ENCODE results near the gene CNTN1.

CNTN1 gene

DNA sequence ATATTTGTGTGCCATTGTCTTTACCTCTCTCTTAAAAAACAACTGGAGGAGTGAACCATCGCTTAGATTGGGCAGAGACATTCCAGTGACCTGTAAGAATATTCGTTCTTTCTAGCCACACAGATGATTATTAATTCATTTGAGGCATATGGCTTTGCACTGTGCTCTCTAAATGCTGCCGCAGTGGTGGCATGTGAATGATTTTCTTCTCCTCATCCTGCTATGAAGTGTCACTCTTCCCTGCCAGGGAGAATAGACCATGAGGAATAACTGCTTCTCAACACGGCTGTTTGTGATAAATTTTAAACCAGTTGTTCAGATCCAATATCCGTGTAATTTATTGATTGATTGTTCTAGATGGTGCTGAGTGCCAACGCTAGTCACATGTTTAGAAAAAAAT, 225.3 kb downstream of the CNTN1 start:
- Histone ChIP-seq H3K27me3 (replicated peaks; ENCODE audit: control insufficient read depth, insufficient read depth, low read length) (no peaks in the 10 kb centered on the region), H3K36me3 (ENCODE audit: control insufficient read depth, insufficient read depth, low read length, severe bottlenecking) (no peaks in the 10 kb centered on the region), H3K4me1 (ENCODE audit: control insufficient read depth, insufficient read depth, low read length) (no peaks in the 10 kb centered on the region), H3K9me3 (ENCODE audit: control insufficient read depth, low read length) (no peaks in the 10 kb centered on the region), H3K4me3 (ENCODE audit: low read length) (no peak overlapping the region), H3K9ac (ENCODE audit: low read length) (no peak overlapping the region)
- DNase-seq (ENCODE audit: low read depth), result no peak

DNA sequence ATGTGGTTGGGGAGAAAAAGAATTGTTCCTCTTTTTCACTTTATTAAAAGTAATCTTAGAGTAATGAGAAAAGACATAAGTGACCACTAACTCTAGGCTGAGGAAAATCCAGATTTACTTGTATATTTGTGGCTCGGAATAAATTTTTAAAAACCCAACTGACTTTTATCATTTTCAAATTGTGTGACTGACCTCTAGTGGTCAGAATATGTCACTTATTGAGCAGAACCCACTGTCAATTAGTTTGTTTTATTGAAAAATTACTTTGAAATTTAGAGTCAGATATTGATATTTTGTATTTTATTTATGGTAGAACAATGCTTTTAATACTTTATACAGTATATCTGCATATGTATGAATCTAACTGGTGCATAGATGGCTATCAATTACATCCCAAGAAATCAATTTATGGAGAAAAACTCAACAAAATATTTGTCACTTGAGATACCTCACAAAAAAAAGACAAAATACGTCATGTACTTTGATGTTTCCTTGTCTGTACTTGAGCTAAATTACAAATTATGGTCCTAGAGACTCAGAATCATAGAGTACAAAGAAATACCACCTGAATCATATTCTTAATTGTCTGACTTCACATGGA, 229.4 kb downstream of the CNTN1 start:
- Histone ChIP-seq H3K9ac (ENCODE audit: low read length) (no peak overlapping the region), H3K36me3 (ENCODE audit: control insufficient read depth, insufficient read depth, low read length, severe bottlenecking) (no peaks in the 10 kb centered on the region), H3K27me3 (replicated peaks; ENCODE audit: control insufficient read depth, insufficient read depth, low read length) (no peaks in the 10 kb centered on the region), H3K9me3 (ENCODE audit: control insufficient read depth, low read length) (no peaks in the 10 kb centered on the region), H3K4me1 (ENCODE audit: control insufficient read depth, insufficient read depth, low read length) (no peaks in the 10 kb centered on the region), H3K4me3 (ENCODE audit: low read length) (no peak overlapping the region)
- DNase-seq (ENCODE audit: low read depth), result peak; percentile 71

GRCh38 chr12:40937891-40938290, 245.7 kb downstream of the CNTN1 start:
- Histone ChIP-seq H3K9me3 (ENCODE audit: control insufficient read depth, low read length) (no peaks in the 10 kb centered on the region), H3K4me1 (ENCODE audit: control insufficient read depth, insufficient read depth, low read length) (no peaks in the 10 kb centered on the region), H3K9ac (ENCODE audit: low read length) (no peak overlapping the region), H3K36me3 (ENCODE audit: control insufficient read depth, insufficient read depth, low read length, severe bottlenecking) (no peaks in the 10 kb centered on the region), H3K4me3 (ENCODE audit: low read length) (no peak overlapping the region), H3K27me3 (replicated peaks; ENCODE audit: control insufficient read depth, insufficient read depth, low read length) (no peaks in the 10 kb centered on the region)
- no peak for DNase-seq (ENCODE audit: low read depth)

- Histone ChIP-seq H3K36me3 (ENCODE audit: control insufficient read depth, insufficient read depth, low read length, severe bottlenecking) (no peaks in the 10 kb centered on the region), H3K4me1 (ENCODE audit: control insufficient read depth, insufficient read depth, low read length) (no peaks in the 10 kb centered on the region), H3K4me3 (ENCODE audit: low read length) (no peak overlapping the region), H3K27me3 (replicated peaks; ENCODE audit: control insufficient read depth, insufficient read depth, low read length) (no peaks in the 10 kb centered on the region), H3K9ac (ENCODE audit: low read length) (no peak overlapping the region), H3K9me3 (ENCODE audit: control insufficient read depth, low read length) (no peaks in the 10 kb centered on the region)
- peak; percentile 24 for DNase-seq (ENCODE audit: low read depth)
Observed at GRCh38 chr12:40942326-40942725, 250.1 kb downstream of the CNTN1 start.

DNA sequence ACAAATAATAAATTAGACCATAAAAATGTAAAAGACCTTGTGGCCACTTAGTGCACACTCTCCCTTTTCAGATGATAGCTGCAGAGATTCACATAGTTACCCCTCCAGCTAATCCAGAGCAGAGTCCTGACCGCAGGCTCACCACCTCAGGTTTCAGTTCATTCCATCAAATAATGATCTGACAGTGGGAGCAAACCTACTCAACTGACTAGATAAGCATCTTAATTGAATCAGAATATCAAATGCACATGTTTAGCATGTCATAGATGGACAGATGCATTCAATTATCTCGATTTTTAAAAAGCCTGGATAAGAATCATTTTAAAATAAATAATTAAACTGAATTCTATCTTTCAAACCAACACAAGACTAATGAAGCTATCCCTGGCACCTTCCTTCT, 253.5 kb downstream of the CNTN1 start:
- Histone ChIP-seq H3K4me3 (ENCODE audit: low read length) (no peak overlapping the region), H3K27me3 (replicated peaks; ENCODE audit: control insufficient read depth, insufficient read depth, low read length) (no peaks in the 10 kb centered on the region), H3K9me3 (ENCODE audit: control insufficient read depth, low read length) (no peaks in the 10 kb centered on the region), H3K4me1 (ENCODE audit: control insufficient read depth, insufficient read depth, low read length) (no peaks in the 10 kb centered on the region), H3K36me3 (ENCODE audit: control insufficient read depth, insufficient read depth, low read length, severe bottlenecking) (no peaks in the 10 kb centered on the region), H3K9ac (ENCODE audit: low read length) (no peak overlapping the region)
- DNase-seq (ENCODE audit: low read depth), result no peak

GRCh38 chr12:40946612-40947194, 254.5 kb downstream of the CNTN1 start:
- Histone ChIP-seq H3K27me3 (replicated peaks; ENCODE audit: control insufficient read depth, insufficient read depth, low read length) (no peaks in the 10 kb centered on the region), H3K36me3 (ENCODE audit: control insufficient read depth, insufficient read depth, low read length, severe bottlenecking) (no peaks in the 10 kb centered on the region), H3K9ac (ENCODE audit: low read length) (no peak overlapping the region), H3K9me3 (ENCODE audit: control insufficient read depth, low read length) (no peaks in the 10 kb centered on the region), H3K4me3 (ENCODE audit: low read length) (no peak overlapping the region), H3K4me1 (ENCODE audit: control insufficient read depth, insufficient read depth, low read length) (no peaks in the 10 kb centered on the region)
- DNase-seq (ENCODE audit: low read depth), result peak; percentile 75

- Histone ChIP-seq H3K36me3 (ENCODE audit: control insufficient read depth, insufficient read depth, low read length, severe bottlenecking) (no peaks in the 10 kb centered on the region), H3K4me1 (ENCODE audit: control insufficient read depth, insufficient read depth, low read length) (peaks cover under 1% of the 10 kb centered on the region), H3K27me3 (replicated peaks; ENCODE audit: control insufficient read depth, insufficient read depth, low read length) (no peaks in the 10 kb centered on the region), H3K9me3 (ENCODE audit: control insufficient read depth, low read length) (no peaks in the 10 kb centered on the region), H3K4me3 (ENCODE audit: low read length) (no peak overlapping the region), H3K9ac (ENCODE audit: low read length) (no peak overlapping the region)
- no peak for DNase-seq (ENCODE audit: low read depth)
Observed at GRCh38 chr12:40947797-40948196, 255.6 kb downstream of the CNTN1 start.

DNA sequence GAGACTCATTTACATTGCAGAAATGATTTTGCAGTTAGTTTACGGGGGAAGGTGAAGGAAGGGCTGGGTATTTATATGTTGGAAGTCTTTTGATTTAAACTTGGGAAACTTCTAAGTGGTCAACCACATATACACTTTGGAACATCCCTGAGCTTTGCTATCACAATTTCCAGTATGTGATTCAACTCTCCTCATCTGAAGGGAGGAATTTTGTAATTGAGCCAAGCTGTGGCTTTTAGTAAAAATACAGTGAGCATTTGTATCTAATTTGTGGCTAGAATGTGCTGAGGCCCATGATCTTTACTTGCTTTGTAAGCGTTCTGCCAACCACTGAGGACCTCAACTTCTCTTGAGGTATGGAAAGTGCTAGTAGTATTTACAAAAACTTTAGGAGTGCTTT, 260.8 kb downstream of the CNTN1 start:
- Histone ChIP-seq H3K9ac (ENCODE audit: low read length) (no peak overlapping the region), H3K9me3 (ENCODE audit: control insufficient read depth, low read length) (no peaks in the 10 kb centered on the region), H3K4me1 (ENCODE audit: control insufficient read depth, insufficient read depth, low read length) (peaks cover 7% of the 10 kb centered on the region), H3K4me3 (ENCODE audit: low read length) (no peak overlapping the region), H3K36me3 (ENCODE audit: control insufficient read depth, insufficient read depth, low read length, severe bottlenecking) (no peaks in the 10 kb centered on the region), H3K27me3 (replicated peaks; ENCODE audit: control insufficient read depth, insufficient read depth, low read length) (no peaks in the 10 kb centered on the region)
- DNase-seq (ENCODE audit: low read depth), result peak; percentile 53

DNA sequence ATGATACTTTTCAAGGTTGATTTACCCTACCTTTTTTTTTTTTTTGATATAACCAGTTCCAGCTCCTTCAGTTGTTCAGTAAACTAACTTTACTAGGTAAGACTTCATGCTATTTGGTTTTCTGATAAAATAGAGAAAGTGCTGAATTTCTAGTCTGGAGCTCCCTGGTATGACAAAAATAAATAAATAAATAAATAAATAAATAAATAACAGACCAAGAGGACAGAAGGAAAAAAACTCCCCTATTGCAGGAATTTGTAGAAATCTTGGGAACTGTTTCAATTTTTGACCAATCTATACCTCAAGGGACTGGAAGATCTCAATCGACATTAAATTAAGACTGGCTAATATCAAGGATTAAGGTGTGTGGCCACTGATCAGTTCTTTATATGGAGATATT, 265.2 kb downstream of the CNTN1 start:
- H3K36me3 ChIP-seq (ENCODE audit: control insufficient read depth, insufficient read depth, low read length, severe bottlenecking), result no peaks in the 10 kb centered on the region
- H3K9me3 ChIP-seq (ENCODE audit: control insufficient read depth, low read length), result no peaks in the 10 kb centered on the region
- H3K4me1 ChIP-seq (ENCODE audit: control insufficient read depth, insufficient read depth, low read length), result peaks cover 14% of the 10 kb centered on the region
- H3K27me3 ChIP-seq (replicated peaks; ENCODE audit: control insufficient read depth, insufficient read depth, low read length), result no peaks in the 10 kb centered on the region
- no peak overlapping the region for H3K9ac ChIP-seq (ENCODE audit: low read length)
- no peak for DNase-seq (ENCODE audit: low read depth)
- H3K4me3 ChIP-seq (ENCODE audit: low read length), result no peak overlapping the region

GRCh38 chr12:40959041-40959440, 266.8 kb downstream of the CNTN1 start:
- Histone ChIP-seq H3K4me1 (ENCODE audit: control insufficient read depth, insufficient read depth, low read length) (peaks cover 7% of the 10 kb centered on the region), H3K9ac (ENCODE audit: low read length) (no peak overlapping the region), H3K4me3 (ENCODE audit: low read length) (no peak overlapping the region), H3K27me3 (replicated peaks; ENCODE audit: control insufficient read depth, insufficient read depth, low read length) (no peaks in the 10 kb centered on the region), H3K9me3 (ENCODE audit: control insufficient read depth, low read length) (no peaks in the 10 kb centered on the region), H3K36me3 (ENCODE audit: control insufficient read depth, insufficient read depth, low read length, severe bottlenecking) (no peaks in the 10 kb centered on the region)
- peak; percentile 78 for DNase-seq (ENCODE audit: low read depth)

DNA sequence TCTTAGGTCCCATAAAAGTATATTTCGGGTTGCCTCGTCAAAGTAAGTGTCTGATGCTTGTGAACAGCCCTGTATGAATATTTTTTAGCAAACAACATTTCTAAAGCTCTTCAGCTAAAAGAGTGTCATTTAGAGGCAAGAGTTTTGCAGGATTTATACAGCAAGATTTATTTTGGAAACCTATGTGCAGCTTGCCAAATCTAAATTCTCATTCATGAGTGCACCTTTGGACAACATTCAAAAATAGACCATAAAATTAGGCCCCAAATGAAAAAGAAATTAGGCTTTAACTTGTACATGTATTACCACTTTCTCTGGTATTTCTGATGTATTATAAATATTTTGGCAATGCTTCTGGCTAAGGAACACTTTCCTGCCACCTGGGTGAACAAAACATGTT, 271.5 kb downstream of the CNTN1 start:
- Histone ChIP-seq H3K9ac (ENCODE audit: low read length) (no peak overlapping the region), H3K4me3 (ENCODE audit: low read length) (no peak overlapping the region), H3K36me3 (ENCODE audit: control insufficient read depth, insufficient read depth, low read length, severe bottlenecking) (no peaks in the 10 kb centered on the region), H3K27me3 (replicated peaks; ENCODE audit: control insufficient read depth, insufficient read depth, low read length) (no peaks in the 10 kb centered on the region), H3K9me3 (ENCODE audit: control insufficient read depth, low read length) (no peaks in the 10 kb centered on the region), H3K4me1 (ENCODE audit: control insufficient read depth, insufficient read depth, low read length) (peaks cover 3% of the 10 kb centered on the region)
- no peak for DNase-seq (ENCODE audit: low read depth)

DNA sequence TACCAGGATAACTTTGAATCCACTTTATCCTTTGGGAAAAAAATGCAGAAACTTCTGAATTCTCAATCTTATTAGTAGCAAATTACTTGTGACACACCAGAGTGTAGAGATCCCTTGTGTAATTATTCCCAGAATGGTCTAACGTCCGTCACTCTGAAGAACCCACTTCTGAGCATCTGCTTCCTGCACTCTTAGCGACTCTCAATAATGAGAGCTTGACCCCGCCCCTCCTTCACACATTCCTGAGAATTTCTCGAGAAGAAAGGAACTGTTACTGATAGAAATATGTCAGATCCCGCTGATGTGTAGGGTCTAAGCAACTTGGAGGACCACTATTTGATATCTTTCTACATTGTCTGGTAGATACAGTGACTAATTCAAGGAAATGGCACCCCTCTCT, 277.6 kb downstream of the CNTN1 start:
- no peaks in the 10 kb centered on the region for H3K27me3 ChIP-seq (replicated peaks; ENCODE audit: control insufficient read depth, insufficient read depth, low read length)
- no peak overlapping the region for H3K9ac ChIP-seq (ENCODE audit: low read length)
- no peaks in the 10 kb centered on the region for H3K4me1 ChIP-seq (ENCODE audit: control insufficient read depth, insufficient read depth, low read length)
- no peaks in the 10 kb centered on the region for H3K36me3 ChIP-seq (ENCODE audit: control insufficient read depth, insufficient read depth, low read length, severe bottlenecking)
- no peaks in the 10 kb centered on the region for H3K9me3 ChIP-seq (ENCODE audit: control insufficient read depth, low read length)
- DNase-seq (ENCODE audit: low read depth), result no peak
- H3K4me3 ChIP-seq (ENCODE audit: low read length), result no peak overlapping the region
